K562 (cell line): ENCODE data around the gene FRRS1. TPM values are rescaled to one million over a fixed set of nuclear protein-coding genes. Genes with fewer than 3 reads are reported as not detected.

ENCODE experiments used
- GATA2 ChIP-seq: sonication (generic); formaldehyde crosslinking; IDR thresholded peaks from 2 replicates; pipeline ENCODE4 v1.4.0; 2020; ENCODE audit warnings: mild to moderate bottlenecking, missing genetic modification reagents
- HLTF ChIP-seq: fragments of 450-650 bp; IDR thresholded peaks from 2 replicates; pipeline ENCODE4 v1.6.1; 2016
- NFYB ChIP-seq: IDR thresholded peaks from 2 replicates; pipeline ENCODE4 v1.6.1; 2011; ENCODE audit warnings: mild to moderate bottlenecking, moderate library complexity; ENCODE audit not compliant: insufficient read length; ENCODE audit errors: extremely low read depth
- ZNF324 ChIP-seq: fragments of 250-450 bp; sonication (Bioruptor Pico); IDR thresholded peaks from 2 replicates; pipeline ENCODE4 v1.4.0; 2020; ENCODE audit warnings: mild to moderate bottlenecking
- ZNF785 ChIP-seq: fragments of 250-450 bp; sonication (Bioruptor Pico); IDR thresholded peaks from 2 replicates; pipeline ENCODE4 v1.4.0; 2020; ENCODE audit warnings: mild to moderate bottlenecking
- polyA plus RNA-seq, 8 experiments: library from polyadenylated mRNA; depleted of rRNA in 4 of 8; stranded (reverse) in 5 of 8; unstranded in 3 of 8; fragments of >200 nt; fragmentation: Nextera tagmentation in 2 of 8; fragmentation: Illumina TruSeq in 1 of 8; extraction: Ambion mirVana in 2 of 8; extraction: Trizol in 1 of 8; gene quantifications; 2 replicates each; pipeline versions ENCODE4 v1.2.1 to v1.2.3, GENCODE V29; 2011 to 2014; ENCODE audit warnings: inconsistent platforms in 1 of 8, missing spikeins in 1 of 8
- total RNA-seq, 7 experiments: library from RNA; depleted of rRNA in 6 of 7; stranded (reverse); fragments of >200 nt in 6 of 7; fragmentation: Illumina TruSeq in 2 of 7; extraction: Trizol in 2 of 7; gene quantifications; 2 replicates each; pipeline versions ENCODE4 v1.2.1 to v1.2.3, GENCODE V29; 2011 to 2021; ENCODE audit warnings: low replicate concordance in 1 of 7
- TF ChIP-seq, protein P1 (sequence below): sonication (generic); formaldehyde crosslinking; IDR thresholded peaks from 2 replicates; pipeline ENCODE4 v1.8.1; 2023; ENCODE audit warnings: mild to moderate bottlenecking, missing genetic modification reagents
- TF ChIP-seq, protein P2 (sequence below): sonication (generic); formaldehyde crosslinking; IDR thresholded peaks from 2 replicates; pipeline ENCODE4 v1.8.0; 2022; ENCODE audit warnings: missing genetic modification reagents, mild to moderate bottlenecking, moderate library complexity, borderline replicate concordance

FRRS1 gene
- total and polyA plus RNA-seq, 9 of the 15 experiments (the other 6 are each of a cell fraction or from before 2014, with no cell fraction given) = 0.87 to 54.0 (median 23.7) TPM

DNA sequence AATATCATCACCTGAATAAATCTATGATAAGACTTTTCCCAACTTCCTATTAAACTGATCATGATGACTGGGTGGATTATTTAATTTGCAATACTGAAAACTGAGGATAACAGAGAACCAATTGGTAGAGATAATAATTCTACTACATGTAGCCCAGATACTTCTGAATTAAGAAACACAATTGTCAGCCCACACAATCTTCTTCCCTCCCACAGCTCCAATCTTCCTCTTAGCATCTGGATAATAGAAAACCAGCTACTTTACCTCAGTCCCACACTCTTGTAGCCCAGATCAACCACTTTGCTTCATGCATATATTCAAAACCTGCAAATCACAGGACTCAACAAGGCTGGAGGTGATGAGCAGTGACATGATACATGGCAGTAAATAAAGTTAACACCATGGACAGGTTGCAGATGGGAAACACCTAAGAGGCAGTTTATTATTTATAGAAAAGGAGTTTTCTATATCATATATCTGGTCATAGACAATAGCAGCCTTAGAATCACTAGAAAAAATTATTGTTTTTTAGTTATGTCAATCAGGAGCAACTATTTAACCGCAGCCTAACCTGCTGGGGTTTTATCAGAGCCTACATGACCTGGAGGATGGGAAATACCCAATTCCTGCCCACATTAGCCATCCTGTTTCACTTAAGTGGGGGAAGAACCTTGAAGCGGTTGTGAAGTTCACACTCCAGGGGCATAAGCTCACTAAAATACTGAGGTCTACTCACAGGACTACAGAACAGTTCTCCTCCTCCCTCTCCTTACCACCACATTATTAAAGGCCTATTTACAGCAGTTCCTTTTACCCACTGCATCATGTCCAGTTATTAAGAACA is 16.7 kb downstream of the FRRS1 start (continued):
- TF ChIP-seq, protein P1, sequence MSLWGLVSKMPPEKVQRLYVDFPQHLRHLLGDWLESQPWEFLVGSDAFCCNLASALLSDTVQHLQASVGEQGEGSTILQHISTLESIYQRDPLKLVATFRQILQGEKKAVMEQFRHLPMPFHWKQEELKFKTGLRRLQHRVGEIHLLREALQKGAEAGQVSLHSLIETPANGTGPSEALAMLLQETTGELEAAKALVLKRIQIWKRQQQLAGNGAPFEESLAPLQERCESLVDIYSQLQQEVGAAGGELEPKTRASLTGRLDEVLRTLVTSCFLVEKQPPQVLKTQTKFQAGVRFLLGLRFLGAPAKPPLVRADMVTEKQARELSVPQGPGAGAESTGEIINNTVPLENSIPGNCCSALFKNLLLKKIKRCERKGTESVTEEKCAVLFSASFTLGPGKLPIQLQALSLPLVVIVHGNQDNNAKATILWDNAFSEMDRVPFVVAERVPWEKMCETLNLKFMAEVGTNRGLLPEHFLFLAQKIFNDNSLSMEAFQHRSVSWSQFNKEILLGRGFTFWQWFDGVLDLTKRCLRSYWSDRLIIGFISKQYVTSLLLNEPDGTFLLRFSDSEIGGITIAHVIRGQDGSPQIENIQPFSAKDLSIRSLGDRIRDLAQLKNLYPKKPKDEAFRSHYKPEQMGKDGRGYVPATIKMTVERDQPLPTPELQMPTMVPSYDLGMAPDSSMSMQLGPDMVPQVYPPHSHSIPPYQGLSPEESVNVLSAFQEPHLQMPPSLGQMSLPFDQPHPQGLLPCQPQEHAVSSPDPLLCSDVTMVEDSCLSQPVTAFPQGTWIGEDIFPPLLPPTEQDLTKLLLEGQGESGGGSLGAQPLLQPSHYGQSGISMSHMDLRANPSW = no peak
- TF ChIP-seq ZNF785 (CRISPR knock-in tag) = no peak
- TF ChIP-seq NFYB = no peak
- TF ChIP-seq, protein P2, sequence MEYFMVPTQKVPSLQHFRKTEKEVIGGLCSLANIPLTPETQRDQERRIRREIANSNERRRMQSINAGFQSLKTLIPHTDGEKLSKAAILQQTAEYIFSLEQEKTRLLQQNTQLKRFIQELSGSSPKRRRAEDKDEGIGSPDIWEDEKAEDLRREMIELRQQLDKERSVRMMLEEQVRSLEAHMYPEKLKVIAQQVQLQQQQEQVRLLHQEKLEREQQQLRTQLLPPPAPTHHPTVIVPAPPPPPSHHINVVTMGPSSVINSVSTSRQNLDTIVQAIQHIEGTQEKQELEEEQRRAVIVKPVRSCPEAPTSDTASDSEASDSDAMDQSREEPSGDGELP (CRISPR knock-in tag) = no peak
- no peak for TF ChIP-seq ZNF324 (CRISPR knock-in tag)
- TF ChIP-seq HLTF = no peak
- no peak for TF ChIP-seq GATA2 (CRISPR knock-in tag)
